ENCODE results near the gene MESD.

The MESD gene

DNA sequence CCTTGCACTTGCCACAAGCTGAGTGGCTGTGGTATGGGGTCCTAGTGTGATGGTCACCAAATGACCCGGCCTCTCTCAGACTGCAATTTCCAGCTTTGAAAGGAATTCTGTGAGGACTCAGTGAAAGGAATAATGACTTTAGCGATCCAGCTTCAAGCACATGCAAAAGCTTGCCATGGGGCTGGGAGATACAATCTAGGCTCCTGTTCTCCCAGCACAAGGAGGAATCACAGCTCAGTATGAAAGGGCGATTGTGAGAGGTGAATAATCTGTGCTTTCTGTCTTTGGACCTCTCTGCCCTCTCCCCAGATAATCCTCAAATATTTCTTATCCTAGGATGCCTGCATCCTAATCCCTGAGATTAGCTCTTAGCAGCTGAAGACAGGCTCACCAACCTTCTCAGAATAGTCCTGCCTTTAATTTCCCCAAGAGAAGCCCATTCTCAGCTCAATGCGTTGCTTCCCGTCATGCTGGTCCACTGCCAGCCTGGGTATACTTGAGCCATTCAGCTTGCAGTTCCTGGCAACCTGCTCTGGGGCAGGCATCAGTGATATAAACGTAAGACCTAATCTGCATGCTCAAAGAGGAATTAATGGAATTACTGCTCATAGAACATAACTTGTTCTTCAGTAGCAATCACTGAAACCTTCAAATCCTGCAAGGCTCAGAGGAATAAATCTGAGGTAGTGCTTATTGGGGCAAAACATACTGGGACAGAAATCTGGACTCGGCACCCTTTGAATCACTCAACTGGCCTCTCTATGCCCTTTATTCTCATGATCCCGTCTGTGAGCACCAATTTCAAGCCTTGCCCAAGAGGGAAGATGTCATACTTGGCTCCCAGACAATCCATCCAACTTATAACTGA is 26.2 kb upstream of the MESD start:
- DNase-seq (ENCODE audit: low read depth in 3 of 3) = no peak

DNA sequence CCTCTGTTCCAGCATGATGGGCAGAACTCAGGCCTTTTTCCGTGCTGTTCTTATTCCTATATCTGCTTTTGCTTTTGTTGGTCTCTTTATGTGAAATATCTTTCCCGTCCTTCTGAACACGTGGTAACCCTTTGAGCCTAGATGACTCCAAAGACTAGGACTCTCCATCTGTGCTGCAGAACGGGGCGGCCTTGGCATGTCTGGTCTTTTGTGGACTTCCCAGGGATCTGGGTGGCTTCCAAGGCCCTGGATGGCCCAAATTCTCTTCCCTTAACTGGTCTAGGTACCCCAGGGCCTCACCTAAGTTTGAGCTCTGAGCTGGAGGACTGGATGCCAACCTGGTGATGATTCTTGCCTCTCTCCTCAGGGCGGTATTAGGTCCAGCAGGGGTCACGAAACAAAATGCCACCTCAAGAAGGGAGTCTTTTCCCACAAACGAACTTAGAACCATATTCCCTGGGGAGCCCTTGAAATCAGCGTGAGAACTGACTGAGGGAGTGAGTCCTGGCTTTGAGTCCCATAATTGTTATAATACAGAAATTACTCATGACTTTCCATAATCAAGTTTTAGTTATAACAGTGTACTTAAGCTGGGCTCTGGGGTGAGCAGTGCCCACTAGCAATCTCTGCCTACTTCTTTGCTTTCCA is 25.0 kb upstream of the MESD start:
- no peak for DNase-seq (ENCODE audit: low read depth in 3 of 3)

DNA sequence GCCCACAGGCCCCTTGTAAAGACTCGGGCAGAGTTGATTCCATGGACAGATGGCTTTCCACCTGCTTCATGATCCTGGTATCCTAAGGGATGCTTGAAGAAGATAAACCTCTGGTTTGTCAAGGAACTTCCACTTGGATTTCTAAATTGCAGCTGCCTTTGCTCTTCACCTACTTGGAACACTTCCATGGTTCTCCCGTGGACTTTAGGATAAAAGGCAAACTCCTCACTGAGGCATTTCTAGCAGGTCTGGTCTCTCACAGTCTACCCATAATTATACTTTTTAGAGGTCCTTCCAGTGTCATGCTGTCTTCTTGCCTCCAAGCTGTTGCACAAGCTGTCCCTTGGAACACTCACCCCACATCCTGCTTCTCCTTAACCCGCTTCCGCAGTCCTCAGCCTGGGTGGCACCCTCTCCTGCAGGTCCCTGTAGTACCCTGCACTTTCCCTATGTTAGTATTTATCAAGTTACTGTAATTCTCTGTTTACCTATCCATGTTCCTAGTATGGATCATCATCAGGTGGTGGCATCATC is 23.8 kb upstream of the MESD start:
- DNase-seq (ENCODE audit: low read depth in 3 of 3) = no peak

DNA sequence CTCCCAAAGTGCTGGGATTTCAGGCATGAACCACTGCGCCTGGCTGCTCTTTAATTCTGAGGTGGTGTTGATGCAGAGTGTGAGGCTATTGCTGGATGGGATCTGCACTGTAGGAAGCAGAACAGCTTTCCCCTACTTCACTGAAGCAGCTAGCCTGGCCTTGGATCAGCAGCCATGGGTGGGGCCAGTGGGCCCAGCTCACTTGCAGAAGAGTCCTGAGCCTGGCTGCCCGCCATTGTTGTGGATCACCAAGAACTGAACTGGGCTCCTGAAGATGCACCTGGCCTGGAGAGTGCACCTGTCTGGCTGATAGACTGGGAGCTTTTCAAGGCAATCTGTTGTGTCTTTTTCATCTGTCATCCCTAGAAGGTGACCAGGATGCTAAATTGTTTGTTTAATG is 23.0 kb upstream of the MESD start:
- no peak for DNase-seq (ENCODE audit: low read depth in 3 of 3)

DNA sequence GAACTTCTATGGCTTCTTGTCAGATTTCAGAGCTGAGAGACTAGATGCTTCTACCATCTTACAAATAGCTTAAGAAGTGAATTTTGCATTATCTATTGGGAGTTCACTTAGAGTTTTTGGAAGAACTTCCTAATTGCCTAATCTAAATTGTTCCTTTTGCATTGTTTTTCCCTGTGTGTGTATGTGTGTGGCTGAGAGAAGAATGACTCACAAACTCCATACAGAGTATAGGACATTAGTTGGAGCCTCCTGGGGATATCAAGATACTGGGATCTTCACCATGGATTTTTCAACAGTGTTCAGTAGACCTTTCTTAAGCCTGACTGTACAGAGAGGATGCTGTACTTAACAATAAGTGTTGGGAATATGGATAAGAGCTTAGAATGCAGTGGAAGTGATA is 22.0 kb upstream of the MESD start:
- DNase-seq (ENCODE audit: low read depth in 3 of 3) = no peak

DNA sequence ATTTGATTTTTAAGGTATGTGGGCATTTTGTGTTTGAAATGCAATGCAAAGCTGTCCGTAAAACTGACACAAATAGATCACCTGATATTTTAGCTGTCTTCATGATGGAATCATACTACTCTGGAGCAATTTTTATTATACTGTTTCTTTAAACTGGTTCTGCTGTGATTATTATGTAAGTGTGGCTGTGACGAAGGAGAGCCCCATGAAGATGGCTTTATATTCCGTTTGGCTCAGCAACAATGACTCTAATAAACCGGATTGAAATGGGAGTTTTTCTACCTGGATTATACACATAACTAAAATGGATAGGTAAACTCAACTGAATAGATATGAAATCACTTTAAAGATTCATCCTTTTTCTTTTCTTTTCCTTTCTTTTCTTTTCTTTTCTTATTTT is 20.5 kb upstream of the MESD start:
- DNase-seq (ENCODE audit: low read depth in 3 of 3) = no peak

DNA sequence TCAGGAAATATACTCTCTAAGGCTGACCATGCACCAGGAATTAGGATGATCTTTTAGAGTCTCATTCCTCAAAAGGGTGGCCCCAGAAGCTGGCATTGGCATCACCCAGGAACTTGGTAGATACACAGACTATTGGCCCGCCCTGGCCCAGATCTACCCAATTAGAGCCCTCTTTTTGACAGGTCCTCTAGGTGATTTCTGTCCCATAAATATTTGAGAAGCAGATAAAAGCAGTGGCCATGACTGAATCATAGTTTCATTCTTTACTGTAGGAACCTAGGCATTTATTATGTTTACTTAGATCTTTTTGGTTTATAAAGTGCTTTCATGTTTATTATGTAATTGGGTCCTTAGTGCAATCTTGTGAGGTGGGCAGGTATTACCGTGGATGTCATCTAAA is 18.7 kb upstream of the MESD start:
- no peak for DNase-seq (ENCODE audit: low read depth in 3 of 3)

DNA sequence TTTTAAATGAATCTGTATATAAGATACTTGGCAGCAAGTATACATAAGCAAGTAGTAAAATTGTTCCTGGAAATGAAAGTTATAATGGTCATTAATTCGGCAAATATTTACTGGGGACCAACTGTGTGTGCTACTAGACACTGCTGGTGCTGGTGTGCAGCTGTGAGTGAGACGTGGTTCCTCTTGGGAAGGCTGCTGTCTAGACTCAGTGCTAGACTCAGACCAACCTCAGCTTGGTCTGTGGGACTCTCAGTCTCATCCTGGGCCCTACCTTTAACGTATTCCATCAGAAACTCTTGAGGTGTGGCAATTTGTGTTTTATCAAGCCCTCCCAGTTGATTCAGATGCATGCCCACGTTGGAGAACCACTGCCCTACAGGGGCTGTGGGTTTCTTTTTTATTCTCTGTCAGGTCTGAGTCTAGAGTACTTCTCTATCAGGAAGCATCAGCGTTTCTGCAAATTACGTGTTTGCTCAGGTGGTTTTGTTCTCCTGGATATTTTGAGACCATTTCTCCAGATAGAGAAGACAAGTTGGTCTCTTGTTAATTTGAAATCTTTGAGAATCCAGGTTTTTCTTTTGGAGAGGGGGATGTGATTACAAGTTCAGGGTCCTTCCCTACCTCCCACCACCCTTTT is 17.9 kb upstream of the MESD start:
- no peak for DNase-seq (ENCODE audit: low read depth in 3 of 3)

DNA sequence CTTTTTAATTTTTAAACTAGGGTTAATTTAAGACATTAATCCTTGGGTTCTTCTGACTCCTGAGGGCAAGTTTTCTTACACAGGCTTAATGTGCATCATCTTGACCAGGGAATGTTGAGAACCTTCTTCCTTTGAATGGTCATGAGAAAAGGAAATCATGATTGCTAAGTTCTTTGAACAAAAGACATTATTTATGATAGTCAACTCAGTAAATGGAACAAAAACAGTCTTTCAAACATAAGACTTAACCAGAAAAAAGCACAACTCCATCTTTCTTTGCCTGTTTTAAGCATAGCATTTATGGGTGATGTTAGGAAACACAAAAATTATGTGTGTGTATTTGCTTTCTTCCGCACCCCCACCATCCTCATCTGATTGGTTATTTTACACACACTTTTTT is 16.5 kb upstream of the MESD start:
- DNase-seq (ENCODE audit: low read depth in 3 of 3) = no peak

DNA sequence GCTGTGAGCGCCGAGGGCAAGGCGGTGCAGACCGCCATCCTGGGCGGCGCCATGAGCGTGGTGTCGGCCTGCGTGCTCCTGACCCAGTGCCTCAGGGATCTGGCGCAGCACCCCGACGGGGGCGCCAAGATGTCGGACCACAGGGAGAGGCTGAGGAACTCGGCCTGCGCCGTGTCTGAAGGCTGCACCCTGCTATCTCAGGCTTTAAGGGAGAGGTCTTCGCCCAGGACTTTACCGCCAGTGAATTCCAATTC is 13.4 kb upstream of the MESD start:
- no peak for DNase-seq (ENCODE audit: low read depth in 3 of 3)

DNA sequence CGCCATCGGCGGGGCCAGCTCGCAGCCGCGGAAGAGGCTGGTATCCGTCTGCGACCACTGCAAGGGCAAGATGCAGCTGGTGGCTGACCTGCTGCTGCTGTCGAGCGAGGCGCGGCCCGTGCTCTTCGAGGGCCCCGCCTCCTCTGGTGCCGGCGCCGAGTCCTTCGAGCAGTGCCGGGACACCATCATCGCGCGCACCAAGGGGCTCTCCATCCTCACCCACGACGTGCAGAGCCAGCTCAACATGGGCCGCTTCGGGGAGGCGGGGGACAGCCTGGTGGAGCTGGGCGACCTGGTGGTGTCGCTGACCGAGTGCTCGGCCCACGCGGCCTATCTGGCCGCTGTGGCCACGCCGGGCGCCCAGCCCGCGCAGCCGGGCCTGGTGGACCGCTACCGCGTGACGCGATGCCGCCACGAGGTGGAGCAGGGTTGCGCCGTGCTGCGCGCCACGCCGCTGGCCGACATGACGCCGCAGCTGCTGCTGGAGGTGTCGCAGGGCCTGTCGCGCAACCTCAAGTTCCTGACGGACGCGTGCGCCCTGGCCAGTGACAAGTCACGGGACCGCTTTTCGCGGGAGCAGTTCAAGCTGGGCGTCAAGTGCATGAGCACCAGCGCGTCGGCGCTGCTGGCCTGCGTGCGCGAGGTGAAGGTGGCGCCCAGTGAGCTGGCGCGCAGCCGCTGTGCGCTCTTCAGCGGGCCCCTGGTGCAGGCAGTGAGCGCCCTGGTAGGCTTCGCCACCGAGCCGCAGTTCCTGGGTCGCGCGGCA is 12.9 kb upstream of the MESD start:
- no peak for DNase-seq (ENCODE audit: low read depth in 3 of 3)

DNA sequence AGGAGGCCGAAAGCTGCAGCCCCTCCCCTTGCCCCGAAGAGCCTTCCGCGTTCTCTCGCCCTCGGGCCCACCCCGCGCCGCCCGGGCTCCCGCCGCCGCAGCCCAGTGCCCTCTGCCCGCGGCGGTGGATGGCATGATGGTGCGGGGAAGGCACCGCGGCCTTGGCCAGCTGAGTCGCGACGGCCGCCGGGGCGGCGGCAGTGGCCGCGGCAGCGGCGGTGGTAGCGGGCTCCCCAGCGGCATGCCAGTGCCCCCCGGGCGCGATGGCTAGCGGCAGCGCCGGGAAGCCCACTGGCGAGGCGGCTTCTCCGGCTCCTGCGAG is 12.4 kb upstream of the MESD start:
- no peak for DNase-seq (ENCODE audit: low read depth in 3 of 3)

DNA sequence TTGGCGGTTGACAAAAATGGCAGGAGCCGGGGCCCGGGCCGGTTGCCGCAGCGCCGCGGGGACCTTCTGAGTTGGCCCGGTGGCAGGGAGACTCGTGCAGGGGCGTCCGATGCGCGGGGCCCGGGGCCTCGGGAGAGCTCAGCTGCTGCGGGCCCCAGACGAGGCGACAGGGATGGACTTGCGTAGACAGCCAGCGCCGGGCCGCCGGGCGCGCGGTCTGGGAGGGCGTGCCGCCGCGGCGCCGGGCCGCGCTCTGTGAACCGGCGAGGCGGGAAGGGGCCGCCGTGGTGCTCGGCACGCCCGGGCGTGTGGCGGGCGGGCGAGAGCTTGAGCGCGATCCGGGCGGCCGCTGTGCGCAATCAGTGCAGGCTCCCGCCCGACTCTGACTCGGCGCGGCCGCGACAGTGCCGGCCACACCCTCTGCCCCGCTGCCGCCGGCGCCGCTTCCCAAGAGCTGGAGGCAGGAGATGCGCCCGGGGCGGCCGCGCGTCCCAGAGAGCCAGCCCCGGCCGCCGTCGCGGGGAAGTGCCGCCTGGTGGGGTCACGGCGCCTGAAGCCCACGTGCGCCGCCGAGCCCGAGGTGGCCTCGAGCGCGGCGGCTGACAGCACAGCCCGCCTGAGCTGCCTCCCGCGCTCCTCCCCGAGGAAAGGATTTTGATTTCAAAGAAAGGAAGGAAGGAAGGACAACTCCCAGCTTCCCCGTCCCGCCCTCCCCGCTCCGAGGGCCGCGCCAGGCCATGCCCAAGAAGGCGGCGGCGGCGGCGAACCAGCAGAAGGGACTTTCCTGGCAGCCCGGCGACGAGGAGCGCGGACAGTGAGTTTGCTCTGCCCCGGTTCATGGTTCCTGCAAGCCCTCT is 11.8 kb upstream of the MESD start:
- DNase-seq (ENCODE audit: low read depth in 3 of 3) = peak in 1 of 3 experiments; percentile 28

DNA sequence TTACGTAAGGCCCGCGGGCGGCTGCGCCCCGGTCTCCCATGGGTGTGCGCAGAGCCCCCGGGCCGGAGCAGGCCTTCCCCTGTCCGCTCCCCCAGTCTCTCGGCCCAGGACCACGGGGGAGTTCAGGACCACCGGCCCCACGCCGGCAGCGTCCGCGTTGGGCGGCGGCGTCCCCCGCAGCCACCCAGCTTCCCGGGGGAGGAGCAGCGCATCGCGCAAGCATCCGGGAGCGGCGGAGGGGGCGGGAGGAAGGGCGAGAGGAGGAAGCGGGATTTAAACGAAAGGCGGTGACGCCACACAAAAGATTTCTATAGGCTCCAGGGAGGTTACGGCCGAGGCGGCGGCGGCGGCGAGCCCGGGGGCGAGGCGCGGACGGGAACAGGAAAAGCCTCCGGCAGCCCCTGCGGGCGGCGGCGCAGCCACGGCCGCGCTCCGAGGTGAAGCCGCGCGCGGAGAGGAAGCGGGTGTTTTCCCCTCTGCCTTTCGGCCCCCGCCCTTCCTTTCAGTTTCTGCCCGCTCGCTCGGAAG is 11.1 kb upstream of the MESD start, which contains the start of gene TLNRD1:
Gene TLNRD1 (plus strand): TSS at position 300 of the 528 bp plus-strand sequence. CDS start 1,349 bp downstream, outside the sequence.
- peak; percentile 67 to 70 (median 70) for DNase-seq (ENCODE audit: low read depth in 3 of 3)

DNA sequence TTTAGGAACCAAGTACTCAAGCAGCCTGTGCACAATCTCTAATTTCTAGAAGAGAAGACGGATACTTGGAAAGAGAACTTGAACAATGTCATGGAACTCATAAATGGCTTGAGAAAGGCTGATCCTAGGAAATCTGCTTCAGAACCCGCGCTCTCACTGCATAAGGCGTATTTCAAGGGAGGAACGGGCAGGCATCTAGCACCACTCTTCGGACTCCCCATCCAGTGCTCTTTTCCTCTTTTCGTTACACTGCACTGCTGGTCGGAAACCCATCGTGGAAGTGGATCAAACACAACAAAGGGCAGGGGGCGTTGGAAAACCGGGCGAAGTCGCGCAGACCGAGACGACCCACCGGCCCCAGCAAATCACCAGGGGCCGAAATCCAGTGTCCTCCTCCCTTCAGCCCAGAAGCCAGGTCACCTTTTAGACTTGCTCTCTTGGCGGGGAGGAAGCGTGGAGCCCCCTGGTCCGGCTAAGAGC is 10.6 kb upstream of the MESD start:
- DNase-seq (ENCODE audit: low read depth in 3 of 3) = no peak

DNA sequence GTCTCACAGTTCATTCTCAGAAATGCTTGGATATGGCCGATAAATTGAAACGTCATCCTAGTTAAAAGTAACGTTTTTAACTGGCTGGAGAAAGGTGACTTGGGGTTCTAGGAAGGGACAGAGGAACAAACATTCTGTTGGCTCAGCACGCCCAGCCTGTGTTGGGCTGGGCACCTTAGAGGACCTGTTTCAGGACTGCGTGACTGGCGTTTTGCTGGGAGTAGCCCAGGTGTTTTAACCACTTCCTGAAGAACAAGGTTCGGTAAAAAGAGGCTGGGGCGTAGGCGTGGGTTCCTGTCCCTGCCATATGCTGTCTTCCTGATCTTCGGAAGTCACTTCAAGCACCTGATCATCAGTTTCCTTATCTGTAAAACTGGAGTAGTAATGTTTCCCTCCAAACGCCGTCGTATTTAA is 10.0 kb upstream of the MESD start:
- peak in 2 of 3 experiments; percentile 28 to 46 for DNase-seq (ENCODE audit: low read depth in 3 of 3)

DNA sequence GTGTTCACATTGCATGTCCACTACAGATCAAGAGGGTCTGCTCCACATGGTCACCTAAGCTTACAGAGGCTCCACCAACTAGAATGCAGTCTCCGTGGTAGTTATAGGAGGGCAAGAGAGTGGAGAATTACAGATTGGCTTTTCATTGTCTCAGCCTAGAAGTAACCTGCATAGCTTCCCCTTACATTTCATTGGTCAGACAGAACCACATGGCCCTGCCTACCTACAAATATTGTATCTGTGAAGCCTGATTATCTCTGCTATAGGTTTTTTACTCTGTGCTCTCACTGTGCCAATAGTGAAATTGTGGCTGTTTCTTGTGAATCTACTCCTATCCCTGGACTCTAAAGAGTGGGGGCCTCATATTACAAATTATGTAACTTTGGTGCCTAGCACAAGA is 8.6 kb upstream of the MESD start:
- DNase-seq (ENCODE audit: low read depth in 3 of 3) = no peak

DNA sequence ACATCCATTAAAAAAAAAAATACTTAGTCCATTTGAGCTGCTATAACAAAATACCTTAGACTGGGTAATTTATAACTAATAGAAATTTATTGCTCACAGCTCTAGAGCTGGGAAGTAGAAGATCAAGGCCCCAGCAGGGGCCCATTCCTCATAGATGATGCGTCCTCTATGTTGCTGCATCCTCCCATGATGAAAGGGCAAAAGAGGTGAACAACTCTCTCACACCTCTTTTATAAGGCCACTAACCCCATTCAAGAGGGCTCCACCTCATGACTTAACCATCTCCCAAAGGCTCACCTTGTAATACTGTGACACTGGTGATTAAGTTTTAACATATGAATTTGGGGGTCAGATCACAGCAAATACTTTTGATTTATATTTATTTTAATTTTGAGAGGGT is 8.1 kb upstream of the MESD start:
- no peak for DNase-seq (ENCODE audit: low read depth in 3 of 3)

DNA sequence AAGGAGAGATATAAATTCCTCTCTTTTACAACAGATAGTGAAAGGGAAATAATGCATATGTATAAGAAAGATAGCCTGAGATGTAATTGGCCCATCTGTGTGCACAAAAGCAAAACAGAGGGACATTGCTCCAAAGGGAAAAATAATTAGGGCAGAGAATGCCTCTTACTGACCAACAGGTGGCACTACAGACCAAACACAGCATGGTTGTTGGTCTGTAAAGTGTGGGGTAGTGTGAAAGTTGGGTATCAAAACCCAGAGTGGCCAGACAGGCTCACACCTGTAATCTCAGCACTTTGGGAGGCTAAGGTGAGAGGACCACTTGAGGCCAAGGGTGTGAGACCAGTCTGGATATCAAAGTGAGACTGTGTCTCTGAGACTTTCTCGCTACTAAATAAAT is 6.6 kb upstream of the MESD start:
- DNase-seq (ENCODE audit: low read depth in 3 of 3) = no peak

DNA sequence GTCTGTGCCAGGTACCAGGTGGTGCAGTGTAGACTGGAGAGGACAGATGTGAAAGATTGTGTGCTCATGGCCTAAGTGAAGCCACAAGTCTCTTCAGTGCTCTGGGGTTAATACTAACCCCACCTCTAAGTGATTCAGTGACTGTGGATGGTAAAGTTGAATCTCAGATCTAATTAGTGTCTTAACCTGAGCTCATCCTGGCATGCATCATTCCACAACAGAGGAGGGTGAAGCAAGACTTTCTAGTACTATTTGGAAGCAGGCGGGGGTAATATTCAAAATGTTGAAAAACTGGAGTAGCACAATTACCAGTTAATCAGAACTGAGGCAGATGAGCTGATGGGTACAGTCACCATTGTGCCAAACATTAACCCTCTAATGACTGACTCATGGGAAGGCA is 2.8 kb upstream of the MESD start:
- no peak for DNase-seq (ENCODE audit: low read depth in 3 of 3)

DNA sequence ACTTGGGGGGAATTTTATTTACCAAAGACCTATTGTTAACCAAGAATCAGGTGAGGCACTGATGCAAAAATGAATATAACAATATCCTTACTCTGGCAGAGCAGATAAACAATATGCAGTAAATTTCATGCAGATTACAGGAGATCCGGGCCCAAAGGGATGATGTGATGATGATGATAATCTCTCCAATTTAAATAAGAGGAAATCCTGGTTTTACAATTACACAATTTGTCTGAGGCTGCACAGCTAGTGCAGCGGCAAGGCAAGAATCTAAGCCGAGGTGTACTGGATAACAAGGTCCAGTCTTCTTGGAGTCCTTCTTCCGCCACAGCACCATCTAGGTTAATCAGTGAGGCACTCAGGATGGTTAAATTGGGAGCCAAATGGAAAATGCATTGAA is 2.4 kb upstream of the MESD start:
- no peak for DNase-seq (ENCODE audit: low read depth in 3 of 3)

Data from stimulated activated CD4-positive, alpha-beta T cell treated with anti-CD3 and anti-CD28 coated beads, TNF-alpha, amount 100 ng/mL, for 4 hours (primary cell).